22Rv1 (cell line): ENCODE results near the gene ZNF135.

Source experiments
- H3K27ac ChIP-seq: fragments of 450-650 bp; 2 replicates; pipeline ENCODE4 v1.5.1; 2017
- ZFX ChIP-seq: fragments of 450-650 bp; IDR thresholded peaks from 2 replicates; pipeline ENCODE4 v1.6.1; 2017; ENCODE audit warnings: antibody characterized with exemption, borderline replicate concordance
- TF ChIP-seq, protein P1 (sequence below): fragments of 450-650 bp; IDR thresholded peaks from 2 replicates; pipeline ENCODE4 v1.5.1; 2017; ENCODE audit warnings: mild to moderate bottlenecking

ZNF135 gene

DNA sequence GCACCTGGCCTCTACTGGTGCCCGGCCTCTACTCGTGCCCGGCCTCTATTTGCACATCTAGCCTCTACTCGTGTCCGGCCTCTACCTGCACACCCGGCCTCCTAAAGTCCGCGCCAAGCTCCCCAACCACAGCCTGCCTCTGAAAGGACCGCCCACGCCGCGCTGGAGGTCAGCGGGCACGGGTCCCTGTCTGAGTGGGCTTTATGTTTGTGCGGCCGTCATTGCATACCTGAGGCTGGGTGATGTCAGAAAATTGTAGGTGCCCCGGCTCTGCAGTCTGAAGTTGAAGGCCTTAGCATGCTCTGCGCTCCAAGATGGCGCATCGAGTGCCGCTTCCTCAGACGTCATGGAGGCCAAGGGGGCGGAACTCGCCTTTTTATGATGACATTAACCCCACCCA is 1.1 kb downstream of the ZNF135 start:
- no peak overlapping the region for H3K27ac ChIP-seq
- TF ChIP-seq, protein P1, sequence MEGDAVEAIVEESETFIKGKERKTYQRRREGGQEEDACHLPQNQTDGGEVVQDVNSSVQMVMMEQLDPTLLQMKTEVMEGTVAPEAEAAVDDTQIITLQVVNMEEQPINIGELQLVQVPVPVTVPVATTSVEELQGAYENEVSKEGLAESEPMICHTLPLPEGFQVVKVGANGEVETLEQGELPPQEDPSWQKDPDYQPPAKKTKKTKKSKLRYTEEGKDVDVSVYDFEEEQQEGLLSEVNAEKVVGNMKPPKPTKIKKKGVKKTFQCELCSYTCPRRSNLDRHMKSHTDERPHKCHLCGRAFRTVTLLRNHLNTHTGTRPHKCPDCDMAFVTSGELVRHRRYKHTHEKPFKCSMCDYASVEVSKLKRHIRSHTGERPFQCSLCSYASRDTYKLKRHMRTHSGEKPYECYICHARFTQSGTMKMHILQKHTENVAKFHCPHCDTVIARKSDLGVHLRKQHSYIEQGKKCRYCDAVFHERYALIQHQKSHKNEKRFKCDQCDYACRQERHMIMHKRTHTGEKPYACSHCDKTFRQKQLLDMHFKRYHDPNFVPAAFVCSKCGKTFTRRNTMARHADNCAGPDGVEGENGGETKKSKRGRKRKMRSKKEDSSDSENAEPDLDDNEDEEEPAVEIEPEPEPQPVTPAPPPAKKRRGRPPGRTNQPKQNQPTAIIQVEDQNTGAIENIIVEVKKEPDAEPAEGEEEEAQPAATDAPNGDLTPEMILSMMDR: no peak
- no peak for TF ChIP-seq ZFX

DNA sequence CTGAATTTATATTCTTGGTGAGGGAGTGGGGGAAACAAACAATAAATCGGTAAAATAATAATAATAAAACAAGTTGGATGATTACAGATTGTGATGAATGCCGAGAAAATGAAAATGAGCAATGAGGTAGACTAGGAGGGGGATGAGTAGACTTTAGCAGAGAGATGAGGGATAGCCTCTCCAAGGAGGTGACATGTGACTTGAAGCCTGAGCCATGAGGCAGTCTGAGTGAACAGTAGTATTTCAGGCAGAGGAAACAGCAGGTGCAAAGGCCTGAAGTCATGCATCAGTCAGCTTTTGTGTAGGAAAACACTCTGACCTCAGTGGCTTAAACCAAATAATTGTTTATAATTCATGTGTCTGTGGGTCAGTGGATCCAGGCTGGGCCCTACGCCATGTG is 4.6 kb downstream of the ZNF135 start:
- no peak for TF ChIP-seq ZFX
- TF ChIP-seq, protein P1: no peak
- H3K27ac ChIP-seq: no peak overlapping the region

DNA sequence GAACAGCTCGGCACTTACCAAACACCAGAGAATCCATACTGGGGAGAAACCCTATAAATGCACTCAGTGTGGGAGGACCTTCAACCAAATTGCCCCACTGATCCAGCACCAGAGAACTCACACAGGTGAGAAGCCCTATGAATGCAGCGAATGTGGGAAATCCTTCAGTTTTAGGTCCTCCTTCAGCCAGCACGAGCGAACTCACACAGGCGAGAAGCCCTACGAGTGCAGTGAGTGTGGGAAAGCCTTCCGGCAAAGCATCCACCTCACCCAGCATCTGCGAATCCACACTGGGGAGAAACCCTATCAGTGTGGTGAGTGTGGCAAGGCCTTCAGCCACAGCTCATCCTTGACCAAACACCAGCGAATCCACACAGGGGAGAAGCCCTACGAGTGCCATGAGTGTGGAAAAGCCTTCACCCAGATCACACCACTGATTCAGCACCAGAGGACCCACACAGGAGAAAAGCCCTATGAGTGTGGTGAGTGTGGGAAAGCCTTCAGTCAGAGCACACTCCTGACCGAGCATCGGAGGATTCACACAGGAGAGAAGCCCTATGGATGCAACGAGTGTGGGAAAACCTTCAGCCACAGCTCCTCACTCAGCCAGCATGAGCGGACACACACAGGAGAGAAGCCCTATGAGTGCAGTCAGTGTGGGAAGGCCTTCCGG is 8.3 kb downstream of the ZNF135 start:
- H3K27ac ChIP-seq: no peak overlapping the region
- TF ChIP-seq, protein P1: no peak
- no peak for TF ChIP-seq ZFX

DNA sequence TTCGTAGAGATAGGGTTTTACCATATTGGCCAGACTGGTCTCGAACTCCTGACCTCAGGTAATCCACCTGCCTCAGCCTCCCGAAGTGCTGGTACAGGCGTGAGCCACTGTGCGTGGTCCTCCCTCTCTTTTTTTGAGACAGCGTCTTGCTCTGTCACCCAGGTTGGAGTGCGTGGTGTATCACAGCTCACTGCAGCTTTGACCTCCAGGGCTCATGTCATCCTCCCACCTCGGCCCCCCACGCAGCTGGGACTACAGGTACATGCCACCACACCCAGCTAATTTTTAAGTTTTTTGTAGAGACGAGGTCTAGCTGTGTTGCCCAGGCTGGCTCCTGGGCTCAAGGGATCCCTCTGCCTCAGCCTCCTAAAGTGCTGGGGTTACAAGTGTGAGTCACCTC is 20.7 kb downstream of the ZNF135 start:
- no peak overlapping the region for H3K27ac ChIP-seq
- no peak for TF ChIP-seq ZFX
- TF ChIP-seq, protein P1: no peak

DNA sequence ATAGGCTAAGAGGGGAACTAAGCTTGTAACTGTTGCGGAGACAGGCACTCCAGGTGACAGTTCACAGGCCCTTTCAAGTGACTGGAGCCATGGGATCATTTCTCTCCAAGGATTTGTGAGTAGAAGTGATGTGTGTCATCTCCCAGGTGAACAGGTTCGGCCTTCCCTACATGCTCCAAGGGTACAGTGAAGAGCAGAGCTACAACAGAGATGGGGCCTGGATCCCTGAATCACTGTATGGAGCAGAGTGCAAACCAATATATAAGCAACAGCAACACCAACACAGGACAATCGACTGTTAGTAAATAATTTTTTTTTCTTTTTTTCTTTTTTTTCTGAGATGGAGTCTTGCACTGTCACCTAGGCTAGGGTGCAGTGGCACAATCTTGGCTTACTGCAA is 23.9 kb downstream of the ZNF135 start:
- no peak for TF ChIP-seq ZFX
- TF ChIP-seq, protein P1: no peak
- H3K27ac ChIP-seq: no peak overlapping the region

DNA sequence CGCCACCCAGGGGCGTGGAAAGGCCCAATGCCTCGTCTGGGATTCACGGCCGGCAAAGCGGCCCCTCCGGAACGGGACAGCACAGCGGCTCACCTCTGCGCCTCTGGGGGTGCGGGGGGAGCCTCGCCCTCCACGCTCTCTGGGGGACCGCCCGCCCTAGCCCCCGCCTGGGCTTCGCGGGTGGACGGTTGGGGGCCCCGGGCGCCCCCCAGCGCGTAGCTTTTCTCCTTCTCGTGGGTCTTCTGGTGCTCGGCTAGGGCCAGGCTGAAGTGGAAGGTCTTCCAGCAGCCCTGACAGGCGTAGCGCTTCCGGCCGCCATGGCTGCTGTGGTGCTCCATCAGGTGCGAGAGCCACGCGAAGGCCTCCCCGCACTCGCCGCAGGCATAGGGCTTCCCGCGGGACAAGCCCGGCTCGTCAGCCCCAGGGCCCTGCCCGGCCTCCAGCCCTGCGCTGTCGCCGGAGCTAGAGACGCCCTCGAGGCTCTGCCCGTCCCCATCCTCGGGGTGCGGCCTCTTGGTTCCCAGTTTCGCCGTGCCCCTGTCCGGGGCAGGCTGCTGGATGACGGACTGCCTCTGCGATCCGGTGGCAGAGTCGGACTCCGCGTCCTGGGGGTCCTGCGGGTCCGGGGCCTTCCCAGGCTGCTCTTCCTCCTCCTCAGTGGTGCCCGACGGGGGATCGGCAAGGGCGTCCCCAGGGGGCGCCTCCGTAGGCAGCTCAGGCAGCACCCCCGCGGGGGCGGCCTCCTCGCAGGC is 25.7 kb downstream of the ZNF135 start:
- TF ChIP-seq ZFX: no peak
- TF ChIP-seq, protein P1: no peak
- no peak overlapping the region for H3K27ac ChIP-seq

DNA sequence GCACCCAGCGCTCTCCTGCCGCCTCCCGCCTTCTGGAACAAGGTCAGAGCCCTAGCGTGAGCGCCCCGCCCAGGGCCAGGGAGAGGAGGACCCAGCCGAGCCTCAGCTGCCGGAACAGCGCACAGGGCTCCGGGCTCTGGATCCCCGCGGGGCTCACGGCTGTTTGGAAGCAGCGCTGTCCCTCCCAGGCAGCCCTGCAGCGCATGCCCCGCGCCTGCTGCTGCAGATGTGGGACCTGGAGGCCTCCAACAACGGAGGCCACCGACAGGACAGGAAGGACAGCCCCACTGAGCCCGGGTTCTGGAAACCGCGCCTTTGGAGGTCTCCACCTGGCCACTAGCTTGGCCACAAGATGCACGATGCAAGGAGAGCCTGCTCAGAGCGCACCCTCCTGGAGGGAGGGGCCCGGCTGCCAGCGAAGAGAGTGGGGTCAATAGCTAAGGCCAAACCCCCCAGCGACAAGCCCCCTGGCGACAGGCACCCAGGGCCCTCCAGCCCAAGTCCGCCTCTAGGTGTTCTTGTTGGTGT is 26.3 kb downstream of the ZNF135 start:
- TF ChIP-seq, protein P1: no peak
- no peak for TF ChIP-seq ZFX
- H3K27ac ChIP-seq: no peak overlapping the region
